ENCODE measurements around the gene CIAO2A. TPM values are rescaled to one million over a fixed set of nuclear protein-coding genes. Genes with fewer than 3 reads are reported as not detected.
A peak's percentile ranks its signal among the peaks of the same experiment; 100 is the strongest.

CIAO2A gene
- total RNA-seq, 1 donor from 2014 or later = 52.6 TPM

DNA sequence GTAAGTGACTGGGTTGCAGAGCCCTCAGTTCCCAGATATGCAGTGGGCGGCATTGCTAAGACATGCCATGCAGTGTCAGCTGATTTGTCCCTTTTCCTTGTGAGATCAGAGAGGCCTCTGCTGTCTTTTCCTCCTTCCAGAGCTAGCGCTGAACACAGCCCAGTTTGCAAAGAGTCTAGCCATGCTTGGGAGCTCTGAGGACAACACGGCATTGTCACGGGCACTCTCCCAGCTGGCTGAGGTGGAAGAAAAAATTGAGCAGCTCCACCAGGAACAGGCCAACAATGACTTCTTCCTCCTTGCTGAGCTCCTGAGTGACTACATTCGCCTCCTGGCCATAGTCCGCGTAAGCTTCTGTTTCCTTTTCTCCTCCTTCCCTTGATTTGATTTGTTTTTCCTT, 37.9 kb upstream of the CIAO2A start:
- H3K27me3 Mint-ChIP-seq = no peaks in the 10 kb centered on the region
- no peaks in the 10 kb centered on the region for H3K9me3 Mint-ChIP-seq (ENCODE audit: low read depth)
- H3K4me1 Mint-ChIP-seq (ENCODE audit: low read depth) = no peaks in the 10 kb centered on the region
- TF ChIP-seq, protein P1, sequence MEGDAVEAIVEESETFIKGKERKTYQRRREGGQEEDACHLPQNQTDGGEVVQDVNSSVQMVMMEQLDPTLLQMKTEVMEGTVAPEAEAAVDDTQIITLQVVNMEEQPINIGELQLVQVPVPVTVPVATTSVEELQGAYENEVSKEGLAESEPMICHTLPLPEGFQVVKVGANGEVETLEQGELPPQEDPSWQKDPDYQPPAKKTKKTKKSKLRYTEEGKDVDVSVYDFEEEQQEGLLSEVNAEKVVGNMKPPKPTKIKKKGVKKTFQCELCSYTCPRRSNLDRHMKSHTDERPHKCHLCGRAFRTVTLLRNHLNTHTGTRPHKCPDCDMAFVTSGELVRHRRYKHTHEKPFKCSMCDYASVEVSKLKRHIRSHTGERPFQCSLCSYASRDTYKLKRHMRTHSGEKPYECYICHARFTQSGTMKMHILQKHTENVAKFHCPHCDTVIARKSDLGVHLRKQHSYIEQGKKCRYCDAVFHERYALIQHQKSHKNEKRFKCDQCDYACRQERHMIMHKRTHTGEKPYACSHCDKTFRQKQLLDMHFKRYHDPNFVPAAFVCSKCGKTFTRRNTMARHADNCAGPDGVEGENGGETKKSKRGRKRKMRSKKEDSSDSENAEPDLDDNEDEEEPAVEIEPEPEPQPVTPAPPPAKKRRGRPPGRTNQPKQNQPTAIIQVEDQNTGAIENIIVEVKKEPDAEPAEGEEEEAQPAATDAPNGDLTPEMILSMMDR (IDR thresholded peaks at IDR 0.05; ENCODE audit: unreplicated experiment) = no peak
- H3K36me3 Mint-ChIP-seq (ENCODE audit: insufficient read depth) = peaks cover 21% of the 10 kb centered on the region
- H3K27ac Mint-ChIP-seq = peak overlapping the region; percentile 13
- no peak overlapping the region for H3K4me3 Mint-ChIP-seq (ENCODE audit: low read depth)
- DNase-seq (ENCODE audit: low spot score, unreplicated experiment) = no peak

DNA sequence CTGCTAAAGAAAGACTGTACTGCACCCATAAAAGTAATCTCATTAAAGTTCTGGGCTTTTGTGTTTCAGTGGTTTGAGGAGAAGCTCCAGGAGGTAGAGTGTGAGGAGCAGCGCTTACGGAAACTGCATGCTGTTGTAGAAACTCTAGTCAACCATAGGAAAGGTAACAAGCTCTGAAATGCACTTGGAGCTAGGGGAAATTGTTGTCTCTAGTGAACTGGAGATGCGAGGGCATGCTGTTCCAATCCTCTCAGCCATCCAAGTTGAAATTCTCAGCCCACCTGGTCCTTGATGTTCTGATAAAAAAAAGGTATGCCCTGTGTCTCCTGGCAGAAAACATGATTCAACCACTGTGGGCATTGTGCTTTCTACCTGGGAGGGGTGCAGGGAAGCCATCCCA, 36.5 kb upstream of the CIAO2A start:
- peaks cover 24% of the 10 kb centered on the region for H3K36me3 Mint-ChIP-seq (ENCODE audit: insufficient read depth)
- H3K27me3 Mint-ChIP-seq = no peaks in the 10 kb centered on the region
- no peak for DNase-seq (ENCODE audit: low spot score, unreplicated experiment)
- H3K27ac Mint-ChIP-seq = no peak overlapping the region
- no peaks in the 10 kb centered on the region for H3K4me1 Mint-ChIP-seq (ENCODE audit: low read depth)
- no peak overlapping the region for H3K4me3 Mint-ChIP-seq (ENCODE audit: low read depth)
- TF ChIP-seq, protein P1 (IDR thresholded peaks at IDR 0.05; ENCODE audit: unreplicated experiment) = no peak
- no peaks in the 10 kb centered on the region for H3K9me3 Mint-ChIP-seq (ENCODE audit: low read depth)

DNA sequence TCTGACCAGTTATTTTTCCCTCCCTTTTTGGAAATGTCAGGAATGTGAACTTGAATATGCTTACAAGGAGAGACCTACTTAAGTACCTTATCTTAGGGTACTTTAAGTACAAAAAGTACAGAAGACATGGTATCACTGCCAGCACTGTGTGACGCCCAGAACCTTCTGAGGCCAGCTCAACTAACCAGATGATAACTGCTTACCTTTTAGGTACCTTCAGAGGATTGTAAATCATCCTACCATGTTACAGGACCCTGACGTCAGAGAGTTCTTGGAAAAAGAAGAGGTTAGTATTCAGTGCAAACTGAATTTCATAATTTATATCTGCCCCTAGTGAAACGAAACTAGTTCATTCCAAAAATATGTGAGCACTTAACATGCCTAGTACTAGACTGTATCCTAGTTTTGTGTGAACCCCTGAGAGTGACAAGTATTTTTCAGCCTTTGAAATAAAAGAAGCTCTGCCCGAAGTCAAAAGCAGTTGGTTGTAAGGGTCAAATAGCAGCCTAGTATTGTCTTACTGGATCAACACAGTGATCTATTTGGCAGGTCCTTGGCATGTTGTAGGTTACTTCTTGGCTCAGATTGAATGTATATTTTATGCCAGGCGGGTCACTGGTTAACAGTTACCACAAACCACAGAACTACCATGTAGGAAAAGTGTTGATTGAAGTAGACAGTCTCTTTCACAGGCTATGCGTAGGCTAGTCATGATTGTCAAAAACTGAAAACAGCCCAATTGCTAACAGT, 34.1 kb upstream of the CIAO2A start:
- H3K27me3 Mint-ChIP-seq = no peaks in the 10 kb centered on the region
- TF ChIP-seq, protein P1 (IDR thresholded peaks at IDR 0.05; ENCODE audit: unreplicated experiment) = no peak
- H3K4me3 Mint-ChIP-seq (ENCODE audit: low read depth) = no peak overlapping the region
- H3K36me3 Mint-ChIP-seq (ENCODE audit: insufficient read depth) = peaks cover 29% of the 10 kb centered on the region
- H3K27ac Mint-ChIP-seq = no peak overlapping the region
- no peak for DNase-seq (ENCODE audit: low spot score, unreplicated experiment)
- H3K9me3 Mint-ChIP-seq (ENCODE audit: low read depth) = no peaks in the 10 kb centered on the region
- H3K4me1 Mint-ChIP-seq (ENCODE audit: low read depth) = no peaks in the 10 kb centered on the region

DNA sequence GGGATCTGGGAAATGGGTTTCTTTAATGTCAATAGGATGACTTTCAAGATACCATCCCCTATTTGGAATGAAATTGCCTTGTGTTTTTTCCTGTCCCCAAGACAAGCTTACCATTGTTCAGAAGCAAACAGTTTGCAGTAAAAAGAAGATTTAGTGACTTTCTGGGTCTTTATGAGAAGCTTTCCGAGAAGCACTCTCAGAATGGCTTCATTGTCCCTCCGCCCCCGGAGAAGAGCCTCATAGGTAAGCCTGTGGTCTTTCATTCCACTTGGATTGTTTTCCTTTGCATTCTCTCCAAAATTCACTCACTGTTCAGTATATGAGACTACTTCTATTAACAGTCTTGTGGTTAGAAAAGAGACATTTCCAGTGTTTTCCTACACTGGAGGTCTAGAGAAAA, 32.3 kb upstream of the CIAO2A start:
- Mint-ChIP-seq H3K27ac (no peak overlapping the region), H3K27me3 (no peaks in the 10 kb centered on the region), H3K9me3 (ENCODE audit: low read depth) (no peaks in the 10 kb centered on the region), H3K4me3 (ENCODE audit: low read depth) (no peak overlapping the region), H3K4me1 (ENCODE audit: low read depth) (no peaks in the 10 kb centered on the region), H3K36me3 (ENCODE audit: insufficient read depth) (peaks cover 23% of the 10 kb centered on the region)
- TF ChIP-seq, protein P1 (IDR thresholded peaks at IDR 0.05; ENCODE audit: unreplicated experiment) = no peak
- DNase-seq (ENCODE audit: low spot score, unreplicated experiment) = no peak

DNA sequence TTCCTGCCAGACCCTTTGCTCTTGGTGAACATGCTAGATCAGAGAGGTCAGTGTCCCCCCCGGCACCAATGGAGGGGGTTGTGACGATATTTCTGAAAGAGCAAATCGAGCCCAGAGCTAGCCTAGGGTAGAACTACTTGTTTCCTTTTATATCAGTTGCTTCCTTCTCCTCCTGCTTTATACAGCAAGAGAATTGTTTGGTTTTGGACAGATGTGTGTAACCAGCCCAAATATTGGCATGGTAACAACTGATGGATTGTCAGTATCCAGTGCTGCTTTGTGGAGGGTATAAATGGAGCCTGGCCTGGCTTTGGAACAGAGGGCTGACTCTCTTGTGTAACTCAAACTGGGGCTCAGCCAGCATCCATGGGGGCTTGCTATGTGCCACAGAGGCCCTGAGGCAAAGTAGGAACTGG, 29.3 kb upstream of the CIAO2A start:
- no peak overlapping the region for H3K4me3 Mint-ChIP-seq (ENCODE audit: low read depth)
- H3K27ac Mint-ChIP-seq = no peak overlapping the region
- TF ChIP-seq, protein P1 (IDR thresholded peaks at IDR 0.05; ENCODE audit: unreplicated experiment) = no peak
- H3K4me1 Mint-ChIP-seq (ENCODE audit: low read depth) = peaks cover 2% of the 10 kb centered on the region
- DNase-seq (ENCODE audit: low spot score, unreplicated experiment) = no peak
- no peaks in the 10 kb centered on the region for H3K27me3 Mint-ChIP-seq
- H3K9me3 Mint-ChIP-seq (ENCODE audit: low read depth) = no peaks in the 10 kb centered on the region
- peaks cover 29% of the 10 kb centered on the region for H3K36me3 Mint-ChIP-seq (ENCODE audit: insufficient read depth)
